GM21528 (cell line): ENCODE data around the gene TMEM97.
A peak's percentile ranks its signal among the peaks of the same experiment; 100 is the strongest.
"Not testable (repeated sequence)": the region's sequence is repeated elsewhere in the genome, so short reads cannot be mapped to it uniquely, and the experiment has no call there.

ENCODE experiments used
- ATAC-seq: cut with Tn5 transposase; IDR thresholded peaks from one replicate; pipeline ENCODE4 v1.9.1; 2021; ENCODE audit warnings: mild to moderate bottlenecking, moderate library complexity; ENCODE audit not compliant: unreplicated experiment, low FRiP score

The TMEM97 gene

GRCh38 chr17:28318759-28319597 is at the start of gene TMEM97:
Gene TMEM97 (plus strand): TSS chr17:28319200. CDS start chr17:28319240, 40 bp downstream.
- ATAC-seq, result peak; percentile 95

GRCh38 chr17:28270055-28270454 is 48.9 kb upstream of the TMEM97 start:
- no peak for ATAC-seq

- no peak for ATAC-seq
These were observed 48.1 kb upstream of the TMEM97 start for GRCh38 chr17:28270926-28271325.

GRCh38 chr17:28271431-28271830 is 47.6 kb upstream of the TMEM97 start:
- ATAC-seq, result no peak

- ATAC-seq, result no peak
These were observed 46.8 kb upstream of the TMEM97 start for GRCh38 chr17:28272166-28272565.

GRCh38 chr17:28273341-28273740 is 45.7 kb upstream of the TMEM97 start:
- ATAC-seq, result not testable (repeated sequence)

- no peak for ATAC-seq
These were observed 44.3 kb upstream of the TMEM97 start for GRCh38 chr17:28274591-28275265.

- ATAC-seq, result no peak
These were observed 43.0 kb upstream of the TMEM97 start for GRCh38 chr17:28276011-28276410.

- no peak for ATAC-seq
These were observed 39.6 kb upstream of the TMEM97 start for GRCh38 chr17:28279411-28279810.

GRCh38 chr17:28280826-28281225 is 38.2 kb upstream of the TMEM97 start:
- no peak for ATAC-seq

- ATAC-seq, result no peak
These were observed 36.4 kb upstream of the TMEM97 start for GRCh38 chr17:28282596-28282995.

GRCh38 chr17:28285965-28286364 is 33.0 kb upstream of the TMEM97 start:
- no peak for ATAC-seq

GRCh38 chr17:28290703-28291102 is 28.3 kb upstream of the TMEM97 start:
- no peak for ATAC-seq

GRCh38 chr17:28291780-28292330 is 27.1 kb upstream of the TMEM97 start:
- ATAC-seq, result no peak

- ATAC-seq, result not testable (repeated sequence)
These were observed 26.1 kb upstream of the TMEM97 start for GRCh38 chr17:28292878-28293277.

- ATAC-seq, result no peak
These were observed 25.0 kb upstream of the TMEM97 start for GRCh38 chr17:28293994-28294393.

GRCh38 chr17:28295677-28296578 is 23.1 kb upstream of the TMEM97 start:
- ATAC-seq, result no peak

- ATAC-seq, result no peak
These were observed 20.6 kb upstream of the TMEM97 start for GRCh38 chr17:28298449-28298848.

- no peak for ATAC-seq
These were observed 12.0 kb upstream of the TMEM97 start for GRCh38 chr17:28306954-28307401.

- no peak for ATAC-seq
These were observed 5.2 kb upstream of the TMEM97 start for GRCh38 chr17:28313841-28314240.
